SH-SY5Y (cell line): Measurements from ENCODE around the gene CANX.

Experiments
- GATA2 ChIP-seq: IDR thresholded peaks from 2 replicates; pipeline ENCODE4 v1.6.1; 2011; ENCODE audit warnings: mild to moderate bottlenecking, low read depth, low read length
- GATA3 ChIP-seq: IDR thresholded peaks from 2 replicates; pipeline ENCODE4 v1.6.1; 2011; ENCODE audit warnings: low read depth, mild to moderate bottlenecking, low read length, moderate library complexity

DNA sequence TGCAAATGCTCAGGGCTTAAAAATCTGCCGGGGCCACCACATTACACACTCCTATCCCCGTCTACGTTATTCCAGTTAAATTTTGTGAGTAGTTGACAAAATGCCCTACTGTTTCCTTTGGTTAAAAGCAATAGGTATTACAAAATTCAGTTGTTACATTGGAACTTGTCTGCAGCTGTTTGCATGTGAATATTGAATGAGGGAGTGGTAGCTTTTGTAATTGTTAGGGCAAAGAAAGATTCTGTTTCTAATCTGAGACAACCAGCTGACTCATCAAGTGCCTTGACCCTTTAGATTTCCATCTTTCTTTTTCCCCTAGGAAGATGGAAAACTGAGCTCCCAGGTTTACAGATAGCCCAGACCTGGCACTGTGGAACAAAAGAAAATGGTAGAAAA, 64.0 kb downstream of the CANX start:
- no peak for TF ChIP-seq GATA3
- TF ChIP-seq GATA2, result no peak
